Heart right ventricle (tissue), 16 donors: Measurements from ENCODE around the gene RAB6A. TPM values are rescaled to one million over a fixed set of nuclear protein-coding genes. Genes with fewer than 3 reads are reported as not detected.
"Not testable (repeated sequence)": the region's sequence is repeated elsewhere in the genome, so short reads cannot be mapped to it uniquely, and the experiment has no call there.

ENCODE experiments used
- ATAC-seq, 8 donors: fragments of 200-7000 bp; cut with Tn5 transposase; one replicate each; pipeline ENCODE4 v1.9.1; 2020; ENCODE audit warnings: mild to moderate bottlenecking in 8 of 8, moderate library complexity in 8 of 8, moderate number of reproducible peaks in 1 of 8
- DNase-seq, 2 donors: peaks; one replicate each; pipeline ENCODE4 v3.0.0-alpha.2; 2020
- H3K27ac ChIP-seq, 10 donors: fragments of 200-600 bp; sonication (generic) in 2 of 10; one replicate each; pipeline versions ENCODE4 v1.5.0 to v1.8.0; 2020 to 2022; ENCODE audit warnings: mild to moderate bottlenecking in 3 of 10
- H3K27me3 ChIP-seq, 7 donors: fragments of 200-600 bp; one replicate each; pipeline ENCODE4 v1.8.0; 2021 to 2022; ENCODE audit warnings: mild to moderate bottlenecking in 2 of 7
- H3K36me3 ChIP-seq, 9 donors: fragments of 200-600 bp; sonication (generic) in 1 of 9; one replicate each; pipeline versions ENCODE4 v1.5.0 to v1.8.0; 2020 to 2022; ENCODE audit warnings: mild to moderate bottlenecking in 2 of 9
- H3K4me1 ChIP-seq, 9 donors: fragments of 200-600 bp; sonication (generic) in 1 of 9; one replicate each; pipeline versions ENCODE4 v1.5.0 to v1.8.0; 2020 to 2022; ENCODE audit warnings: mild to moderate bottlenecking in 4 of 9
- H3K4me3 ChIP-seq, 10 donors: fragments of 200-600 bp; sonication (generic) in 2 of 10; one replicate each; pipeline versions ENCODE4 v1.5.0 to v1.8.0; 2020 to 2022; ENCODE audit warnings: mild to moderate bottlenecking in 7 of 10, moderate library complexity in 2 of 10
- H3K9me3 ChIP-seq, 11 donors: fragments of 200-600 bp in 10 of 11; sonication (generic) in 2 of 11; one replicate each; pipeline versions ENCODE4 v1.5.0 to v1.8.0; 2013 to 2022; ENCODE audit warnings: mild to moderate bottlenecking in 2 of 11, control low read depth in 1 of 11, moderate library complexity in 1 of 11
- WGBS, 2 donors: extraction: QIAGEN DNeasy Blood & Tissue Kit; methylation state at CpG; one replicate each; pipeline ENCODE4 v1.1.7; 2013; ENCODE audit warnings: inconsistent platforms in 1 of 2; 5-methylcytosine and 5-hydroxymethylcytosine counted together
- intact Hi-C, 10 donors: fragments of 100-400 bp; cut with DNase I; formaldehyde crosslinking; loops; one replicate each; pipeline versions ENCODE4 v1.11.1 to v1.14.2; 2022
- polyA plus RNA-seq, 2 donors: library from polyadenylated mRNA; stranded (reverse); fragments of 200-250 nt; gene quantifications; one replicate each; pipeline ENCODE4 v1.2.3, GENCODE V29; 2013
- total RNA-seq, 10 donors: library from RNA; stranded (reverse); fragmentation: NEBNext Ultra II Directional in 3 of 10; extraction: Animal tissue kit (Norgen Biotek cat#: 25700) in 3 of 10; gene quantifications; one replicate each; pipeline versions ENCODE4 v1.2.1 to v1.2.4, GENCODE V29; 2021 to 2023
- TF ChIP-seq, protein P1 (sequence below), 9 donors: fragments of 200-600 bp; sonication (generic) in 2 of 9; IDR thresholded peaks; one replicate each; pipeline versions ENCODE4 v1.5.0 to v1.8.0; 2021 to 2022; ENCODE audit warnings: antibody characterized with exemption in 9 of 9, mild to moderate bottlenecking in 5 of 9, moderate library complexity in 1 of 9
- donor health status: Arrhythmogenic right ventricular cardiomyopathy.
- donor health status: ischemic (EF 13 %, LVEDD 7.1; RV severe dilation, severe dysfunction).
- donor health status: healthy with polysubstance abuse.
- donor health status: DM: no; HTN: yes; CAD: no.
- donor health status: DM: no; HTN: no; CAD: no.
- donor health status: ischemic (EF 25% LVEDD 6.9; RV normal size, moderate dysfunction).
- donor health status: ischemic (EF 25% LVEDD 5.7; RV mildly dilated, moderate dysfunction).
- donor health status: healthy.
- donor health status: DM: yes; HTN: yes; CAD: no.
- donor health status: Ischemic cardiomyopathy.
- donor health status: ischemic (EF 35%, LVEDD 5.7; RV mildly dilated, moderate dysfunction).
- donor health status: nonischemic (EF 11% LVEDD 7.7; RV severe dilation, severe dysfunction).
- donor health status: DM: yes; HTN: yes; CAD: no.
- donor health status: PGD.
- donor health status: ischemic (EF 29% LVEDD 5.4; RV normal size, mild dysfunction).
- donor health status: nonischemic (EF 23%, LVEDD 6.1; RV moderate dilation, normal function).

Gene RAB6A
- total and polyA plus RNA-seq, 12 donors = 39.1 to 137 (median 114) TPM

DNA sequence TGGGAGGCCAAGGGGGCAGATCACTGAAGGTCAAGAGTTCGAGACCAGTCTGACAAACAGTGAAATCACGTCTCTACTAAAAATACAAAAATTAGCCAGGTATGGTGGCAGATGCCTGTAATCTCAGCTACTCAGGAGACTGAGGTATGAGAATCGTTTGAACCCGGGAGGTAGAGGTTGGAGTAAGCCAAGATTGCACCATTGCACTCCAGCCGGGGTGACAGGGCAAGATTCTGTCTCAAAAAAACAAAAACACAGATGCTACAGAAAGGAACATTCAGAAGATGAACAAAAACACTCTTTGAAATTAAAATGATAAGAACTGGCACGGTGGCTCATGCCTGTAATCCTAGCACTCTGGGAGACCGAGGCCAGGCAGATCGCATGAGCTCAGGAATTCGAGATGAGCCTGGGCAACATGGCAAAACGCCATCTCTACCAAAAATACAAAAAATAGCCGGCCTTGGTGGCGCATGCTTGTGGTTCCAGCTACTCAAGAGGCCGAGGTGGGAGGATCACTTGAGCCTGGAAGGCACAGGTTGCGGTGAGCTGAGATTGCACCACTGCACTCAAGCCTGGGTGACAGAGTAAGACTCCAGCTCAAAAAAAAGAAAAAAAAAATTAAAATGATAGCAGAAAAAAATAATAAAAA, 8.5 kb downstream of the RAB6A start:
- DNase-seq (no peak), ATAC-seq (peak in 3 of 8 donors; percentile 16 to 33 (median 27))
- H3K4me1 ChIP-seq = peaks cover 4 to 48% (median 33%) of the 10 kb centered on the region in 9 donors
- peaks cover 0 to 9% (median 0%) of the 10 kb centered on the region in 9 donors for H3K36me3 ChIP-seq
- no peak overlapping the region for H3K27ac ChIP-seq
- intact Hi-C loops = no loop called here
- 78 to 85% methylated on average over 14 of the region's 14 CpGs for WGBS, 2 donors
- H3K4me3 ChIP-seq = no peak overlapping the region
- H3K27me3 ChIP-seq = no peaks in the 10 kb centered on the region
- no peaks in the 10 kb centered on the region for H3K9me3 ChIP-seq
- TF ChIP-seq, protein P1, sequence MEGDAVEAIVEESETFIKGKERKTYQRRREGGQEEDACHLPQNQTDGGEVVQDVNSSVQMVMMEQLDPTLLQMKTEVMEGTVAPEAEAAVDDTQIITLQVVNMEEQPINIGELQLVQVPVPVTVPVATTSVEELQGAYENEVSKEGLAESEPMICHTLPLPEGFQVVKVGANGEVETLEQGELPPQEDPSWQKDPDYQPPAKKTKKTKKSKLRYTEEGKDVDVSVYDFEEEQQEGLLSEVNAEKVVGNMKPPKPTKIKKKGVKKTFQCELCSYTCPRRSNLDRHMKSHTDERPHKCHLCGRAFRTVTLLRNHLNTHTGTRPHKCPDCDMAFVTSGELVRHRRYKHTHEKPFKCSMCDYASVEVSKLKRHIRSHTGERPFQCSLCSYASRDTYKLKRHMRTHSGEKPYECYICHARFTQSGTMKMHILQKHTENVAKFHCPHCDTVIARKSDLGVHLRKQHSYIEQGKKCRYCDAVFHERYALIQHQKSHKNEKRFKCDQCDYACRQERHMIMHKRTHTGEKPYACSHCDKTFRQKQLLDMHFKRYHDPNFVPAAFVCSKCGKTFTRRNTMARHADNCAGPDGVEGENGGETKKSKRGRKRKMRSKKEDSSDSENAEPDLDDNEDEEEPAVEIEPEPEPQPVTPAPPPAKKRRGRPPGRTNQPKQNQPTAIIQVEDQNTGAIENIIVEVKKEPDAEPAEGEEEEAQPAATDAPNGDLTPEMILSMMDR (IDR thresholded peaks at IDR 0.05) = no peak

DNA sequence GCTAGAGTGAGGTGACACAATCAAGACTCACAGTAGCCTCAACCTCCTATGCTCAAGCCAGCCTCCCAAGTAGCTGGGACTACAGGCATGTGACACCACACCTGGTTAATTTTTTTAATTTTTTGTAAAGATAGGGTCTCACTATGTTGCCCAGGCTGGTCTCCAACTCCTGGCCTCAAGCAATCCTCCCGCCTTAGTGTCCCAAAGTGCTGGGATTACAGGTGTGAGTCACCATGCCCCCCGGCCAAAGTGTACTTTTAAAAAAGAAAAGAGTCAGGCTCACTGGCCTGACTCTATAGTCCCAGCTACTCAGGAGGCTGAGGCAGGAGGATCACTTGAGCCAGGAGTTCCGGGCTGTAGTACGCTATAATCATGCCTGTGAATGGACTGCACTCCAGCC, 10.0 kb downstream of the RAB6A start:
- H3K27ac ChIP-seq, H3K27me3 ChIP-seq, DNase-seq, H3K9me3 ChIP-seq, H3K36me3 ChIP-seq, intact Hi-C loops, ATAC-seq, H3K4me3 ChIP-seq: not testable (repeated sequence)
- 95 to 98% methylated on average over 4 of the region's 4 CpGs for WGBS, 2 donors
- H3K4me1 ChIP-seq = peaks cover 4 to 41% (median 26%) of the 10 kb centered on the region in 9 donors

DNA sequence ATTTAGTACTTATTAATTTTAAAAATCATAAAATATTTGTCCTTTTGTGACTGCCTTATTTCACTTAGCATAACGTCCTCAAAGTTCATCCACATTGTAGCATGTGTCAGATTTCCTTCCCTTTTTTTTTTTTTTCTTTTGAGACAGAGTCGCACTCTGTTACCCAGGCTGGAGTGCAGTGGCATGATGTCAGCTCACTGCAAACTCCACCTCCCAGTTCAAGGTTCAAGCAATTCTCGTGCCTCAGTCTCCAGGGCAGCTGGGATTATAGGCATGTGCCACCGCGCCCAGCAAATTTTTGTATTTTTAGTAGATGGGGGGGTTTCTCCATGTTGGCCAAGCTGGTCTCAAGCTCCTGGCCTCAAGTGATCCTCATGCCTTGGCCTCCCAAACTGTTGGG, 10.6 kb downstream of the RAB6A start:
- WGBS, 2 donors = 68 to 73% methylated on average over 5 of the region's 5 CpGs
- ATAC-seq = no peak
- TF ChIP-seq, protein P1 (IDR thresholded peaks at IDR 0.05) = no peak
- Histone ChIP-seq H3K4me3 (no peak overlapping the region), H3K9me3 (no peaks in the 10 kb centered on the region), H3K36me3 (peaks cover 0 to 9% (median 0%) of the 10 kb centered on the region in 9 donors), H3K4me1 (peaks cover 4 to 41% (median 26%) of the 10 kb centered on the region in 9 donors), H3K27ac (no peak overlapping the region), H3K27me3 (no peaks in the 10 kb centered on the region)
- no peak for DNase-seq
- intact Hi-C loops = no loop called here

DNA sequence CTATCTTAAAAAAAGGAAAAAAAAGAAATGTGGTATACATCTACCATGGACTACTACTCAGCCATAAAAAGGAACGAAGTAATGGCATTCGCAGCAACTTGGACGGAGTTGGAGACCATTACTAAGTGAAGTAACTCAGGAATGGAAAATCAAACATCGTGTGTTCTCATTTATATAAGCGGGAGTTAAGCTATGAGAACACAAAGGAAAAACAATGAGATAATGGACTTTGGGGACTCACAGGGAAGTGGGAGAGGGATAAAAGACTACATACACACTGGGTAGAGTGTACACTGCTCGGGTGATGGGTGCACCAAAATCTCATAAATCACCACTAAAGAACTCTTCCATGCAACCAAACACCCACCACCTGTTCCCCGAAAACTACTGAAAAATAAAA, 11.8 kb downstream of the RAB6A start:
- no peak for DNase-seq
- Histone ChIP-seq H3K36me3 (peaks cover 0 to 3% (median 0%) of the 10 kb centered on the region in 9 donors), H3K4me1 (peaks cover 4 to 33% (median 26%) of the 10 kb centered on the region in 9 donors), H3K27me3 (no peaks in the 10 kb centered on the region), H3K9me3 (no peaks in the 10 kb centered on the region), H3K4me3 (no peak overlapping the region), H3K27ac (no peak overlapping the region)
- no peak for ATAC-seq
- 95 to 96% methylated on average over 7 of the region's 7 CpGs for WGBS, 2 donors
- intact Hi-C loops = no loop called here
- TF ChIP-seq, protein P1 (IDR thresholded peaks at IDR 0.05) = no peak

DNA sequence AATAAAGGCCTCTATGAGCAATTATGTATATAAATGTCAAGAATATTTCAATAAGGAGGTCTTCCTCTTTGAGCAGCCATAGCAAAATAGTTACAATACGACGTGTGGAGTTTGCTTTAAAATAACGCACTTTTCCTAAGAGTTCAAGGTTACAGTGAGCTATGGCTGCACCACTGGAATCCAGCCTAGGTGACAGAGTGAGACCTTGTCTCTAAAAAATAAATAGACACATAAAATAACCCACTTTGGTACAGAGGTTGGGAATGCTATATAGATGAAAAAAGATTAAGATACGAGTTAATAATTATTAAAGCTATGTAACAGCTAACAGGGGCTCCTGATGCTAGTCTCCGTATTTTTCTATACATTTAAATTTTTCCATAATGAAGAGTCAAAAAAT, 12.6 kb downstream of the RAB6A start:
- H3K36me3 ChIP-seq = peaks cover 0 to 3% (median 0%) of the 10 kb centered on the region in 9 donors
- H3K4me3 ChIP-seq = no peak overlapping the region
- TF ChIP-seq, protein P1 (IDR thresholded peaks at IDR 0.05) = no peak
- DNase-seq (no peak), ATAC-seq (no peak)
- H3K27ac ChIP-seq = no peak overlapping the region
- WGBS, 2 donors = 91 to 93% methylated on average over 5 of the region's 5 CpGs
- H3K27me3 ChIP-seq = no peaks in the 10 kb centered on the region
- H3K4me1 ChIP-seq = peaks cover 4 to 33% (median 26%) of the 10 kb centered on the region in 9 donors
- intact Hi-C loops = no loop called here
- no peaks in the 10 kb centered on the region for H3K9me3 ChIP-seq
